OCI-LY1 (cell line): ENCODE measurements around the gene BLOC1S6.

ENCODE experiments used
- H2AFZ ChIP-seq: fragments of 200-600 bp; sonication (generic), shearing (Covaris generic); 2 replicates; pipeline ENCODE4 v1.6.0; 2014; ENCODE audit warnings: antibody characterized with exemption, mild to moderate bottlenecking, low read length
- H3F3A ChIP-seq: fragments of 200-600 bp; sonication (generic), shearing (Covaris generic); 2 replicates; pipeline ENCODE4 v1.6.0; 2014; ENCODE audit warnings: mild to moderate bottlenecking, antibody characterized with exemption, low read length, moderate library complexity; ENCODE audit not compliant: insufficient read depth
- H3K27ac ChIP-seq: fragments of 200-600 bp; sonication (generic); 2 replicates; pipeline ENCODE4 v1.5.1; 2014; ENCODE audit warnings: low read length, mixed run types, mild to moderate bottlenecking, low read depth; ENCODE audit not compliant: poor library complexity, severe bottlenecking
- H3K27me3 ChIP-seq: fragments of 200-600 bp; sonication (generic); 2 replicates; pipeline ENCODE4 v1.6.0; 2014; ENCODE audit warnings: antibody characterized with exemption, mild to moderate bottlenecking, low read length, moderate library complexity; ENCODE audit not compliant: insufficient read depth
- H3K36me3 ChIP-seq: fragments of 200-600 bp; sonication (generic); 2 replicates; pipeline ENCODE4 v1.6.1; 2014; ENCODE audit warnings: mild to moderate bottlenecking, antibody characterized with exemption, low read length, moderate library complexity, mixed read lengths; ENCODE audit not compliant: insufficient read depth
- H3K4me1 ChIP-seq: fragments of 200-600 bp; sonication (generic); 2 replicates; pipeline ENCODE4 v1.5.1; 2014; ENCODE audit warnings: mild to moderate bottlenecking, low read length, moderate library complexity; ENCODE audit not compliant: insufficient read depth, severe bottlenecking
- H3K4me2 ChIP-seq: fragments of 200-600 bp; sonication (generic), shearing (Covaris generic); 2 replicates; pipeline ENCODE4 v1.6.1; 2014; ENCODE audit warnings: low read length
- H3K4me3 ChIP-seq: fragments of 200-600 bp; sonication (generic); 2 replicates; pipeline ENCODE4 v1.5.1; 2014; ENCODE audit warnings: low read length, low read depth, mild to moderate bottlenecking, mixed read lengths; ENCODE audit not compliant: poor library complexity, severe bottlenecking
- H3K79me2 ChIP-seq: fragments of 200-600 bp; shearing (Covaris generic); 2 replicates; pipeline ENCODE4 v1.6.1; 2016; ENCODE audit warnings: mixed run types, low read length, mixed read lengths; ENCODE audit not compliant: insufficient read depth
- H3K9ac ChIP-seq: fragments of 200-600 bp; sonication (generic), shearing (Covaris generic); 2 replicates; pipeline ENCODE4 v1.6.1; 2014; ENCODE audit warnings: mild to moderate bottlenecking, low read length, mixed read lengths
- H3K9me2 ChIP-seq: fragments of 200-600 bp; sonication (generic), shearing (Covaris generic); 2 replicates; pipeline ENCODE4 v1.6.1; 2014; ENCODE audit warnings: low read depth, mild to moderate bottlenecking, low read length, mixed read lengths
- H3K9me3 ChIP-seq: fragments of 200-600 bp; shearing (Covaris generic); 2 replicates; pipeline ENCODE4 v1.6.1; 2014; ENCODE audit warnings: low read length, mixed read lengths
- H4K20me1 ChIP-seq: fragments of 200-600 bp; sonication (generic), shearing (Covaris generic); 2 replicates; pipeline ENCODE4 v1.6.0; 2016; ENCODE audit warnings: mild to moderate bottlenecking, low read length; ENCODE audit not compliant: insufficient read depth
- EZH2 ChIP-seq: fragments of 200-600 bp; sonication (generic), shearing (Covaris generic); IDR thresholded peaks from 2 replicates; pipeline ENCODE4 v1.8.0; 2017; ENCODE audit warnings: borderline replicate concordance, mixed run types, mild to moderate bottlenecking, antibody characterized with exemption, low read length, moderate library complexity, mixed read lengths
- TF ChIP-seq, protein P1 (sequence below): fragments of 200-600 bp; sonication (generic), shearing (Covaris generic); IDR thresholded peaks from 2 replicates; pipeline ENCODE4 v1.5.1; 2017; ENCODE audit warnings: mild to moderate bottlenecking, antibody characterized with exemption, low read length, moderate library complexity, mixed read lengths

The BLOC1S6 gene

DNA sequence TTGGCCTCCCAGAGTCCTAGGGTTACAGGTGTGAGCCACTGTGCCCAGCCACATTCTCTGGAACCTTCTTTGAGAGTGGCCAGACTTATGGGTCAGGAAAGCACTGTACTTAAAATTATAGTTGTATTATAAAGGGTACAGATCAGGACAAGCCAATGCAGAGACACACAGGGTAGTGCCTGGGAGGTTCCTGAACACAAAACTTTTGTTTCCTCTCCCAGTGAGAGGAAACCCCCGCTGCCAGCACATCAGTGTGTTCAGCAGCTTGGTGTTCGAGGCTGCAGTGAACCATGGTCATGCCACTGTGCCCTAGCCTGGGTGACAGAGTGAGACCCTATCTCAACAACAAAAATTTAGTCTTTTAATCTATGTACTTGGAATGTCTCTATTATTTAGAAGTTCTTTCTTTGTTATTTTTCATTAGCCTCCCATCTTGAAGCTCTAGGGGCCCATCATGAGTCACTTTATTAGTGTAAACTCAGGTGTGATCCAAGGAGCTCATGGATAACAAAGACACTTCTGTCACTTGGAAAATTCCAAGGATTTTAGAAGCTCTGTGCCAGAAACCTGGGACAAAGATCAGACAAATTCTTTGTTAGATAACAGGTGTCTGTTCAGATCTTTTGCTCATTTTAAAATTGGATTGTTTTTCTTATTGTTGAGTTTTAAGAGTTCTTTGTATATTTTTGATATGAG lies 7.8 kb downstream of the BLOC1S6 start:
- Histone ChIP-seq H3K27me3 (no peaks in the 10 kb centered on the region), H3K9ac (no peak overlapping the region)
- no peak for TF ChIP-seq EZH2
- TF ChIP-seq, protein P1, sequence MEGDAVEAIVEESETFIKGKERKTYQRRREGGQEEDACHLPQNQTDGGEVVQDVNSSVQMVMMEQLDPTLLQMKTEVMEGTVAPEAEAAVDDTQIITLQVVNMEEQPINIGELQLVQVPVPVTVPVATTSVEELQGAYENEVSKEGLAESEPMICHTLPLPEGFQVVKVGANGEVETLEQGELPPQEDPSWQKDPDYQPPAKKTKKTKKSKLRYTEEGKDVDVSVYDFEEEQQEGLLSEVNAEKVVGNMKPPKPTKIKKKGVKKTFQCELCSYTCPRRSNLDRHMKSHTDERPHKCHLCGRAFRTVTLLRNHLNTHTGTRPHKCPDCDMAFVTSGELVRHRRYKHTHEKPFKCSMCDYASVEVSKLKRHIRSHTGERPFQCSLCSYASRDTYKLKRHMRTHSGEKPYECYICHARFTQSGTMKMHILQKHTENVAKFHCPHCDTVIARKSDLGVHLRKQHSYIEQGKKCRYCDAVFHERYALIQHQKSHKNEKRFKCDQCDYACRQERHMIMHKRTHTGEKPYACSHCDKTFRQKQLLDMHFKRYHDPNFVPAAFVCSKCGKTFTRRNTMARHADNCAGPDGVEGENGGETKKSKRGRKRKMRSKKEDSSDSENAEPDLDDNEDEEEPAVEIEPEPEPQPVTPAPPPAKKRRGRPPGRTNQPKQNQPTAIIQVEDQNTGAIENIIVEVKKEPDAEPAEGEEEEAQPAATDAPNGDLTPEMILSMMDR = no peak

DNA sequence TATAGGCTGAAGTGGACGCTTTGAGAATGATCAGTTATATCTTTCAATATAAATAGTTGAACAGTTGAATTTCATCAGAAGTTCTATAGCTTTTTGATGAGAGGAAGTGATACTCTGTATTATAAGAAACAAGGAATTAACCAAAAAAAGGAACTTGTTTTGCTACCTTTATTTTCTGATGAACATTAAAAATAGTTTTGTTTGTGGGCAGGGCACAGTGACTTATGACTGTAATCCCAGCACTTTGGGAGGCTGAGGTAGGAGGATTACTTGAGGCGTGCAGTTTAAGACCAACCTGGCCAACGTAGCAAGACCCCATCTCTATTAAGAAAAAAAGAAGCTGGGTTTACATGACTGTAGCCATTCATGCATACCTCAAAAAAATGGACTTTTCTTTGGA lies 16.7 kb downstream of the BLOC1S6 start:
- H3K27me3 ChIP-seq = no peaks in the 10 kb centered on the region
- no peaks in the 10 kb centered on the region for H3F3A ChIP-seq
- H3K9me2 ChIP-seq = no peaks in the 10 kb centered on the region
- no peaks in the 10 kb centered on the region for H3K79me2 ChIP-seq
- no peak for TF ChIP-seq EZH2
- TF ChIP-seq, protein P1 = no peak
- H3K27ac ChIP-seq = no peak overlapping the region
- H3K9ac ChIP-seq = no peak overlapping the region
- peaks cover 15% of the 10 kb centered on the region for H3K36me3 ChIP-seq
- no peaks in the 10 kb centered on the region for H3K9me3 ChIP-seq
- no peak overlapping the region for H3K4me2 ChIP-seq
- H3K4me3 ChIP-seq = no peak overlapping the region
- no peaks in the 10 kb centered on the region for H4K20me1 ChIP-seq
- H3K4me1 ChIP-seq = peaks cover 23% of the 10 kb centered on the region
- no peak overlapping the region for H2AFZ ChIP-seq

More for the DNA sequence above, 7.8 kb downstream of the BLOC1S6 start:
- no peaks in the 10 kb centered on the region for H4K20me1 ChIP-seq
- no peak overlapping the region for H3K4me3 ChIP-seq
- no peak overlapping the region for H2AFZ ChIP-seq
- H3K9me2 ChIP-seq = no peaks in the 10 kb centered on the region
- H3F3A ChIP-seq = no peaks in the 10 kb centered on the region
- peaks cover 58% of the 10 kb centered on the region for H3K36me3 ChIP-seq
- H3K4me2 ChIP-seq = no peak overlapping the region
- peaks cover 5% of the 10 kb centered on the region; the same call in 1 of the 2 replicates for H3K9me3 ChIP-seq
- H3K79me2 ChIP-seq = peaks cover 10% of the 10 kb centered on the region; the same call in 1 of the 2 replicates
- no peak overlapping the region for H3K27ac ChIP-seq
- peaks cover 12% of the 10 kb centered on the region for H3K4me1 ChIP-seq

DNA sequence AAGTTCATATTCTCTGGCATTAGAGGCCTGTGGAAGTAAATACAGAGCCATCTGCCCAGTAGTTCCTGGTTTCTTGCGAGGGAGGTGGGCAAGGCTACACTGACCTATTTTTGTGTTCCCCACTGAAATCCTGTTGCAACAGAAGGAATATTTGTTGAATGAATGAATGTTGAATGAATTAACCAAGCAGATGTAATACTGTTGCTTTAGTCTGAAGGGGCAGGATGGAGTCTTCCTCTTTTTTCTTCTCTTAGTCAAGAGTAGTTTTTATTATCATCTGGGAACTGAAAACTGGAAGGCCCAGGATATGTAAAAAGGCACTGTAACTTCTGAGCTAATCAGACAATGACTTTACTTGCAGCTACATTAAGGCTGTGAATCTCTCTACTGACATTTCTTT lies 17.1 kb downstream of the BLOC1S6 start:
- Histone ChIP-seq H3K9me2 (no peaks in the 10 kb centered on the region), H3K27me3 (no peaks in the 10 kb centered on the region), H3K79me2 (no peaks in the 10 kb centered on the region), H3F3A (no peaks in the 10 kb centered on the region), H3K9ac (no peak overlapping the region), H3K4me2 (no peak overlapping the region), H3K27ac (peak overlapping the region; percentile 18), H4K20me1 (no peaks in the 10 kb centered on the region), H2AFZ (no peak overlapping the region), H3K4me3 (no peak overlapping the region), H3K4me1 (peaks cover 23% of the 10 kb centered on the region), H3K36me3 (peaks cover 15% of the 10 kb centered on the region), H3K9me3 (no peaks in the 10 kb centered on the region)
- no peak for TF ChIP-seq EZH2
- TF ChIP-seq, protein P1 = no peak
